ENCODE measurements around the gene OR1A1. TPM values are rescaled to one million over a fixed set of nuclear protein-coding genes. Genes with fewer than 3 reads are reported as not detected.

Gene OR1A1
- total RNA-seq, 1 experiment from 2014 or later = not detected

- Histone ChIP-seq H2AFZ (ENCODE audit: low read depth, low read length, poor library complexity, severe bottlenecking) (no peak overlapping the region), H3K27ac (ENCODE audit: low read depth, low read length) (no peak overlapping the region), H3K9me3 (ENCODE audit: control insufficient read depth in 1 of 2, insufficient read depth in 1 of 2, low read depth in 1 of 2, low read length in 2 of 2) (no peaks in the 10 kb centered on the region), H3K4me2 (ENCODE audit: low read length) (no peak overlapping the region), H3K9me2 (ENCODE audit: insufficient read depth) (no peaks in the 10 kb centered on the region), H3K27me3 (ENCODE audit: insufficient read depth, low read length) (peaks cover under 1% of the 10 kb centered on the region; the same call in 1 of the 2 replicates), H3K79me2 (ENCODE audit: insufficient read depth, low read length) (no peaks in the 10 kb centered on the region), H4K20me1 (ENCODE audit: insufficient read depth) (no peaks in the 10 kb centered on the region), H3K36me3 (ENCODE audit: control insufficient read depth in 1 of 2, insufficient read depth in 2 of 2, low read length in 2 of 2) (no peaks in the 10 kb centered on the region), H3K9ac (ENCODE audit: low read length) (no peak overlapping the region), H3K4me1 (ENCODE audit: control insufficient read depth in 1 of 2, insufficient read depth in 2 of 2, low read length in 2 of 2) (no peaks in the 10 kb centered on the region), H3K4me3 (replicated peaks in 1 of 2; ENCODE audit: low read depth in 1 of 2, low read length in 2 of 2) (no peak overlapping the region)
- no peak for DNase-seq (ENCODE audit: low read depth, low spot score)
- TF ChIP-seq SRF (IDR thresholded peaks at IDR 0.05; ENCODE audit: low read depth) (no peak), ZFX (IDR thresholded peaks at IDR 0.05) (no peak), SP1 (IDR thresholded peaks at IDR 0.05; ENCODE audit: low read depth) (no peak), SIN3A (IDR thresholded peaks at IDR 0.05; ENCODE audit: low read depth) (no peak), EGR1 (IDR thresholded peaks at IDR 0.05; ENCODE audit: low read depth) (no peak), YY1 (IDR thresholded peaks at IDR 0.05; ENCODE audit: extremely low read depth, insufficient replicate concordance, low read depth, low read length) (no peak), RAD21 (IDR thresholded peaks at IDR 0.05; ENCODE audit: low read depth) (no peak), ZBTB33 (IDR thresholded peaks at IDR 0.05; ENCODE audit: extremely low read depth, insufficient replicate concordance, low read length) (no peak), CEBPB (IDR thresholded peaks at IDR 0.05; ENCODE audit: low read depth) (no peak), POLR2A (IDR thresholded peaks at IDR 0.05; ENCODE audit: borderline replicate concordance, extremely low read depth, insufficient read depth, insufficient read length) (no peak), TCF7L2 (IDR thresholded peaks at IDR 0.05; ENCODE audit: borderline replicate concordance, extremely low read depth, insufficient read depth, insufficient read length) (no peak), EZH2phosphoT487 (IDR thresholded peaks at IDR 0.05; ENCODE audit: borderline replicate concordance) (no peak), EZH2 (IDR thresholded peaks at IDR 0.05) (no peak), MAX (IDR thresholded peaks at IDR 0.05) (no peak), REST (IDR thresholded peaks at IDR 0.05; ENCODE audit: low read depth) (no peak), ZNF274 (IDR thresholded peaks at IDR 0.05; ENCODE audit: low read depth, low read length) (no peak)
- CTCF ChIA-PET = no interaction called here
- RAD21 ChIA-PET (ENCODE audit: low non-redundant PET in 1 of 2, low total read pairs in 2 of 2, uncharacterized antibody in 2 of 2, unreplicated experiment in 2 of 2) = no interaction called here
- intact Hi-C loops (cut with micrococcal nuclease) = no loop called here
- POLR2A ChIA-PET = no interaction called here
- no peak for ATAC-seq
- BruUV-seq (replicated peaks) = no TSS peak
Measured at GRCh38 chr17:3221850-3222249, 14.4 kb downstream of the OR1A1 start.

Data from HCT116 (cell line).